Gastrocnemius medialis (tissue), 4 donors: ENCODE results near the gene GJA5. TPM values are rescaled to one million over a fixed set of nuclear protein-coding genes. Genes with fewer than 3 reads are reported as not detected.

Source experiments
- ATAC-seq, 2 donors: fragments of 150-250 bp; one replicate each; pipeline ENCODE4 v1.9.1; 2016
- DNase-seq, 2 donors: peaks; one replicate each; pipeline ENCODE4 v3.0.0-alpha.2; 2019
- H3K27ac ChIP-seq, 4 donors: fragments of 200-600 bp; sonication (generic); 1 replicate in 1 of 4; 2 replicates in 3 of 4; pipeline ENCODE4 v1.5.1; 2016 to 2018; ENCODE audit warnings: mild to moderate bottlenecking in 2 of 4, moderate library complexity in 1 of 4
- H3K27me3 ChIP-seq, 3 donors: fragments of 200-600 bp; sonication (generic) in 2 of 3; 1 replicate in 1 of 3; 2 replicates in 2 of 3; pipeline versions ENCODE4 v1.5.1 to v1.6.0; 2016 to 2019; ENCODE audit warnings: mild to moderate bottlenecking in 1 of 3, moderate library complexity in 1 of 3
- H3K36me3 ChIP-seq, 2 donors: fragments of 200-600 bp; sonication (generic) in 1 of 2; one replicate each; pipeline ENCODE4 v1.5.1; 2017 to 2018
- H3K4me1 ChIP-seq, 2 donors: fragments of 200-600 bp; sonication (generic) in 1 of 2; one replicate each; pipeline ENCODE4 v1.5.1; 2016 to 2017; ENCODE audit warnings: mild to moderate bottlenecking in 2 of 2
- H3K4me3 ChIP-seq, 4 donors: fragments of 200-600 bp; sonication (generic) in 3 of 4; 1 replicate in 1 of 4; 2 replicates in 3 of 4; pipeline ENCODE4 v1.5.1; 2016 to 2019; ENCODE audit warnings: mild to moderate bottlenecking in 2 of 4
- H3K9me3 ChIP-seq, 3 donors: fragments of 200-600 bp; sonication (generic) in 2 of 3; 1 replicate in 1 of 3; 2 replicates in 2 of 3; pipeline ENCODE4 v1.5.1; 2016 to 2019
- POLR2A ChIP-seq, 2 donors: fragments of 450-650 bp; IDR thresholded peaks; one replicate each; pipeline ENCODE4 v1.6.1; 2017; ENCODE audit warnings: antibody characterized with exemption in 2 of 2, mild to moderate bottlenecking in 2 of 2, moderate library complexity in 2 of 2
- in situ Hi-C, 4 donors: fragments of 200-750 bp; cut with MboI; loops; one replicate each; pipeline versions ENCODE4 v1.15.0 to v1.8.0; 2017; ENCODE audit warnings: low sequenced_read_pairs in 4 of 4
- intact Hi-C: fragments of 100-400 bp; cut with DNase I; formaldehyde crosslinking; loops from one replicate; pipeline ENCODE4 v1.15.1; 2023; ENCODE audit warnings: low total_unique reads
- total RNA-seq, 4 donors: library from RNA; depleted of rRNA; stranded (reverse); fragments of >200 nt; gene quantifications; one replicate each; pipeline versions ENCODE4 v1.1.0 to v1.2.3, GENCODE V29; 2016
- TF ChIP-seq, protein P1 (sequence below), 5 experiments: fragments of 450-650 bp in 3 of 5; fragments of 200-600 bp in 2 of 5; sonication (generic) in 2 of 5; IDR thresholded peaks in 4 of 5; conservative IDR thresholded peaks in 1 of 5; 1 replicate in 4 of 5; 2 replicates in 1 of 5; pipeline ENCODE4 v1.5.1; 2016 to 2019; ENCODE audit warnings: antibody characterized with exemption in 5 of 5, mild to moderate bottlenecking in 3 of 5, moderate library complexity in 3 of 5

Gene GJA5
- total RNA-seq, 4 donors from 2014 or later = 1.4 to 7.7 (median 2.6) TPM

DNA sequence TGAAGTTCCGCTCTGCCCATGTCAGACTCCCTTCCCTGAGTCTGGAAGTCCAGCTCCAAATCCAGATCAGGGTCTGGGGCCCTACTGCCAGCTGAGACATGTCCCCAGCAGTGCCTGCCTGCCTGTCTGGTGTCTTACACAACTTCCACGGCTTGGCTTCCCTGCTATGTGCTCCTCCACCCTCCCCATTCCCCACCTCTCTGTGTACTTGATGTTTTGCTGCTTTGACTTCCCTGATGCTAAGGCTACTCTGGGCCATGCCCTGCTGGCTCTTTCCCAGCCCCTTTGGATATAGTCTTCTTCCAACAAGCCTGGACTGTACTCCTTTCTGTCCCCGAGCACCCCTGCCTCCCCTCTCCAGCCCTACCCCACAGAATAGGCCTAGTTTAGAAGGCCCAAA is 7.3 kb downstream of the GJA5 start:
- Histone ChIP-seq H3K9me3 (no peaks in the 10 kb centered on the region), H3K4me1 (no peaks in the 10 kb centered on the region), H3K36me3 (no peaks in the 10 kb centered on the region), H3K27me3 (no peaks in the 10 kb centered on the region), H3K27ac (no peak overlapping the region), H3K4me3 (no peak overlapping the region)
- ATAC-seq (no peak), DNase-seq (no peak)
- intact Hi-C loops (no loop called here), in situ Hi-C loops (no loop called here)
- no peak for TF ChIP-seq POLR2A (IDR thresholded peaks at IDR 0.05)
- TF ChIP-seq, protein P1, sequence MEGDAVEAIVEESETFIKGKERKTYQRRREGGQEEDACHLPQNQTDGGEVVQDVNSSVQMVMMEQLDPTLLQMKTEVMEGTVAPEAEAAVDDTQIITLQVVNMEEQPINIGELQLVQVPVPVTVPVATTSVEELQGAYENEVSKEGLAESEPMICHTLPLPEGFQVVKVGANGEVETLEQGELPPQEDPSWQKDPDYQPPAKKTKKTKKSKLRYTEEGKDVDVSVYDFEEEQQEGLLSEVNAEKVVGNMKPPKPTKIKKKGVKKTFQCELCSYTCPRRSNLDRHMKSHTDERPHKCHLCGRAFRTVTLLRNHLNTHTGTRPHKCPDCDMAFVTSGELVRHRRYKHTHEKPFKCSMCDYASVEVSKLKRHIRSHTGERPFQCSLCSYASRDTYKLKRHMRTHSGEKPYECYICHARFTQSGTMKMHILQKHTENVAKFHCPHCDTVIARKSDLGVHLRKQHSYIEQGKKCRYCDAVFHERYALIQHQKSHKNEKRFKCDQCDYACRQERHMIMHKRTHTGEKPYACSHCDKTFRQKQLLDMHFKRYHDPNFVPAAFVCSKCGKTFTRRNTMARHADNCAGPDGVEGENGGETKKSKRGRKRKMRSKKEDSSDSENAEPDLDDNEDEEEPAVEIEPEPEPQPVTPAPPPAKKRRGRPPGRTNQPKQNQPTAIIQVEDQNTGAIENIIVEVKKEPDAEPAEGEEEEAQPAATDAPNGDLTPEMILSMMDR (IDR thresholded peaks at IDR 0.05 in 4 of 5, conservative IDR thresholded peaks at IDR 0.05 in 1 of 5) = no peak

DNA sequence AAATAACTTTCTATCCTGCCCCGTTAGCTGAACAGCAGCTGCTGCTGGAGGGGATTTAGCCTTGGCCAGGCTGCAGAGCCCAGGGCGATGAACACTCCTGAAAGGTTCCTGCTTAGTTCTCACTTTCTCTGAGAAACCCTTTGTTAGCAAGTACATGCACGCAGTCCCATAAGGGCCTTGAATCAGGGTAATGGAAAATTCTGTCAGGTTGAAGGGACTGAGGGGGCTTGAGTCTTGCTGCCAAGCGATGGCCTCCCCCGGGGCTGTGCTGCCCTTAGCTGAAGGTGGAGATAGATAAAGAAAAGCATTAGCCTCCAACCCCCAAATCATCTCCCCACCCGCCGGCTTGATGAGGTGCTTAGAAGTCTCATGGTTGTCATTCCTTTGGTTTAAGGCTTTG is 7.9 kb downstream of the GJA5 start:
- in situ Hi-C loops = no loop called here
- Histone ChIP-seq H3K4me1 (no peaks in the 10 kb centered on the region), H3K9me3 (no peaks in the 10 kb centered on the region), H3K27me3 (no peaks in the 10 kb centered on the region), H3K36me3 (no peaks in the 10 kb centered on the region), H3K4me3 (no peak overlapping the region), H3K27ac (no peak overlapping the region)
- ATAC-seq (no peak), DNase-seq (no peak)
- intact Hi-C loops = no loop called here
- TF ChIP-seq POLR2A (IDR thresholded peaks at IDR 0.05) = no peak
- TF ChIP-seq, protein P1 (IDR thresholded peaks at IDR 0.05 in 4 of 5, conservative IDR thresholded peaks at IDR 0.05 in 1 of 5) = no peak

DNA sequence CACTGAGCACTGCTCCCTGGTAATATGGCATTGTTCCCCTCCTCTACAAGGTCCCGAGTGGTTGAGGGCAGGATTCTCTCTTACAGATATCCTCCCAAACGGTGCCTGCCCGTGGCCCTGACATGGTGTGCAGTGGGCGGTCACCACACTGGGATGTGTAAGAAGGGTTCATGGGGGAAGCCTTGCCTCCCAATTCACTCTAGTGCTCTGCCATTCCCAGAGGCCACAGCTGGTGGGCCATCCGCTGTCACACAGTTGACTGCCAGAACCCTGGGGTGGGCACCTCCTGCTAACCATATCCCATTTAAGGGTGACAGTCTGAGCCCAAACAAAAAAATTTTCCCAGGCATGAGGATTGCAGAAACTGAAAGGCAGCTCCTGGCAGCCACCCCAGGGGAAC is 9.1 kb downstream of the GJA5 start:
- ATAC-seq (no peak), DNase-seq (no peak)
- in situ Hi-C loops = no loop called here
- Histone ChIP-seq H3K27ac (no peak overlapping the region), H3K4me1 (no peaks in the 10 kb centered on the region), H3K36me3 (no peaks in the 10 kb centered on the region), H3K9me3 (no peaks in the 10 kb centered on the region), H3K27me3 (no peaks in the 10 kb centered on the region), H3K4me3 (no peak overlapping the region)
- TF ChIP-seq POLR2A (IDR thresholded peaks at IDR 0.05) = no peak
- TF ChIP-seq, protein P1 (IDR thresholded peaks at IDR 0.05 in 4 of 5, conservative IDR thresholded peaks at IDR 0.05 in 1 of 5) = no peak
- intact Hi-C loops = no loop called here

DNA sequence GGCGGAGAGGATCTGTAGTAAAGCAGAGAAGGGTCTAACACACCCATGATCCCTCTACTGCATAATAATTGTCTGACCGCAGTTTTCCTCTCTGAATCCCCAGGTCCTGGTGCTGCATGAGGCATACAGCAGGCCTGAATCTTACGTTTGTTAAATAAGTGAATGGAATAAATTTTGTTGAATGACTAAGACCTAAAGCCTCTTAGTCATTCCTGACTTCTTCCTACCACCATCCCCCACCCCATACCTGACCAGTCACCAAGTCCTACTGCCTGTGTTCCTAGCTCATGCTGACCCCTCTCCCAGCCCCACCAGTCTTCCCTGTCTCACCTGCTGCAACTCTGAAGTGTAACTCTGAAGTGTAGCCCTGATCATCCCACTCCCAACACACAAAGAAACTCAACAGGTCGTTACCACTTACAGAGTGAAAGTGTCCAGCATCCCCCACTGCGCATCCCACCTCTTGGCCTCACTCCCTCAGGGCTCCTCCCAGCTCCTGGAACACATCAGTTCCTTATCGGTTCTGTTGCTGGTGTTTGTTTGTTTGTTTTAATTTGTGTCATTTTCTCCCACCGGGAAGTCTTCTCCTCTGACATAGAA is 9.7 kb downstream of the GJA5 start:
- no peak for DNase-seq
- in situ Hi-C loops = no loop called here
- intact Hi-C loops = no loop called here

More for the DNA sequence above, 9.7 kb downstream of the GJA5 start:
- Histone ChIP-seq H3K36me3 (no peaks in the 10 kb centered on the region), H3K4me3 (no peak overlapping the region), H3K27me3 (no peaks in the 10 kb centered on the region), H3K27ac (no peak overlapping the region), H3K9me3 (no peaks in the 10 kb centered on the region), H3K4me1 (no peaks in the 10 kb centered on the region)
- TF ChIP-seq, protein P1 (IDR thresholded peaks at IDR 0.05 in 4 of 5, conservative IDR thresholded peaks at IDR 0.05 in 1 of 5) = no peak
- no peak for TF ChIP-seq POLR2A (IDR thresholded peaks at IDR 0.05)
- ATAC-seq = no peak
